IMR-90 (cell line): ENCODE measurements around the gene KLK8. TPM values are rescaled to one million over a fixed set of nuclear protein-coding genes. Genes with fewer than 3 reads are reported as not detected.

Experiments
- ATAC-seq: fragments of 200-7000 bp; cut with Tn5 transposase; 2 replicates; pipeline ENCODE4 v1.9.1; 2020; ENCODE audit warnings: low read depth, mild to moderate bottlenecking, moderate library complexity
- BruUV-seq: library from RNA; stranded (reverse); fragments of 400-500 nt; replicated peaks from 2 replicates; lab custom pipeline; 2021; lab: Mats Ljungman, UMichigan
- CTCF ChIA-PET: fragments of 300-600 bp; formaldehyde crosslinking; extraction: SDS; loops from one replicate; lab custom pipeline; 2021; ENCODE audit warnings: antibody characterized with exemption; lab: Yijun Ruan, JAX
- POLR2A ChIA-PET: fragments of 300-600 bp; sonication (Branson Sonifier 250); formaldehyde crosslinking; loops from one replicate; lab custom pipeline; 2022; ENCODE audit warnings: antibody characterized with exemption; ENCODE audit not compliant: unreplicated experiment; lab: Charles Lee
- DNase-seq: peaks from one replicate; pipeline ENCODE4 v3.0.0; 2013
- H2AFZ ChIP-seq: replicated peaks from 2 replicates; pipeline ENCODE3; 2013; ENCODE audit warnings: low read length, mild to moderate bottlenecking; ENCODE audit not compliant: poor library complexity
- H2AK5ac ChIP-seq: 2 replicates; pipeline ENCODE4 v1.6.1; 2013; ENCODE audit warnings: low read depth, low read length, inconsistent platforms
- H2AK9ac ChIP-seq: replicated peaks from 2 replicates; pipeline ENCODE3; 2013; ENCODE audit warnings: mild to moderate bottlenecking, low read depth, low read length, moderate library complexity; ENCODE audit not compliant: poor library complexity
- H2BK120ac ChIP-seq: 2 replicates; pipeline ENCODE4 v1.6.1; 2013; ENCODE audit warnings: low read depth, low read length, inconsistent platforms
- H2BK15ac ChIP-seq: 3 replicates; pipeline ENCODE4 v1.6.1; 2013; ENCODE audit warnings: low read depth, low read length, inconsistent platforms
- H2BK20ac ChIP-seq: 2 replicates; pipeline ENCODE4 v1.6.1; 2013; ENCODE audit warnings: low read depth, mild to moderate bottlenecking, inconsistent platforms, low read length, moderate library complexity
- H2BK5ac ChIP-seq: 2 replicates; pipeline ENCODE4 v1.6.1; 2013; ENCODE audit warnings: mild to moderate bottlenecking, low read depth, low read length, inconsistent platforms; ENCODE audit not compliant: poor library complexity, severe bottlenecking
- H3K14ac ChIP-seq: replicated peaks from 2 replicates; pipeline ENCODE4 v1.6.1; 2013; ENCODE audit warnings: low read depth, low read length, inconsistent platforms
- H3K18ac ChIP-seq: 2 replicates; pipeline ENCODE4 v1.6.1; 2013; ENCODE audit warnings: low read depth, low read length, control low read depth
- H3K23ac ChIP-seq: 2 replicates; pipeline ENCODE4 v1.6.1; 2013; ENCODE audit warnings: low read depth, low read length, inconsistent platforms
- H3K27ac ChIP-seq: 2 replicates; pipeline ENCODE4 v1.5.1; 2013; ENCODE audit warnings: mild to moderate bottlenecking, control low read depth, low read length; ENCODE audit not compliant: insufficient read depth
- H3K27me3 ChIP-seq: 2 replicates; pipeline ENCODE4 v1.6.1; 2013; ENCODE audit warnings: low read length; ENCODE audit not compliant: control insufficient read depth, insufficient read depth
- H3K36me3 ChIP-seq: 2 replicates; pipeline ENCODE4 v1.6.1; 2013; ENCODE audit warnings: low read length, mixed read lengths; ENCODE audit not compliant: control insufficient read depth, insufficient read depth
- H3K4ac ChIP-seq: 2 replicates; pipeline ENCODE4 v1.6.1; 2013; ENCODE audit warnings: low read depth, low read length, inconsistent platforms
- H3K4me1 ChIP-seq: 2 replicates; pipeline ENCODE4 v1.6.1; 2013; ENCODE audit warnings: low read length, mixed read lengths; ENCODE audit not compliant: control insufficient read depth, insufficient read depth
- H3K4me2 ChIP-seq: 2 replicates; pipeline ENCODE4 v1.6.1; 2013; ENCODE audit warnings: low read depth, mild to moderate bottlenecking, control low read depth, low read length, moderate library complexity
- H3K4me3 ChIP-seq: 2 replicates; pipeline ENCODE4 v1.5.1; 2013; ENCODE audit warnings: low read depth, mild to moderate bottlenecking, control low read depth, low read length, moderate library complexity; ENCODE audit not compliant: insufficient read depth
- H3K56ac ChIP-seq: 2 replicates; pipeline ENCODE4 v1.6.1; 2013; ENCODE audit warnings: low read length, inconsistent platforms; ENCODE audit not compliant: insufficient read depth; ENCODE audit errors: extremely low read depth
- H3K79me1 ChIP-seq, 2 experiments: 2 replicates each; pipeline ENCODE4 v1.6.1; 2013; ENCODE audit warnings: low read length in 2 of 2, inconsistent platforms in 1 of 2, low read depth in 1 of 2
- H3K9ac ChIP-seq: 2 replicates; pipeline ENCODE4 v1.6.1; 2013; ENCODE audit warnings: low read depth, low read length, control low read depth
- H3K9me1 ChIP-seq: 2 replicates; pipeline ENCODE4 v1.6.1; 2013; ENCODE audit warnings: low read length, inconsistent platforms; ENCODE audit not compliant: insufficient read depth
- H3K9me3 ChIP-seq: 2 replicates; pipeline ENCODE4 v1.6.1; 2013; ENCODE audit warnings: low read length; ENCODE audit not compliant: control insufficient read depth, insufficient read depth
- H4K20me1 ChIP-seq: 2 replicates; pipeline ENCODE4 v1.6.1; 2013; ENCODE audit warnings: low read length, inconsistent platforms; ENCODE audit not compliant: insufficient read depth
- H4K5ac ChIP-seq: 2 replicates; pipeline ENCODE4 v1.6.1; 2013; ENCODE audit warnings: mild to moderate bottlenecking, low read depth, low read length, control low read depth
- H4K8ac ChIP-seq, 2 experiments: 2 replicates each; pipeline ENCODE4 v1.6.1; 2013; ENCODE audit warnings: low read depth in 2 of 2, low read length in 2 of 2, control low read depth in 1 of 2, inconsistent platforms in 1 of 2
- H4K91ac ChIP-seq: 2 replicates; pipeline ENCODE4 v1.6.1; 2013; ENCODE audit warnings: low read depth, low read length, inconsistent platforms; ENCODE audit not compliant: insufficient read depth
- BHLHE40 ChIP-seq: fragments of 150-350 bp; IDR thresholded peaks from 2 replicates; pipeline ENCODE4 v1.6.1; 2016; ENCODE audit warnings: mild to moderate bottlenecking, low read depth, low read length
- CEBPB ChIP-seq: IDR thresholded peaks from 2 replicates; pipeline ENCODE4 v1.6.1; 2012; ENCODE audit warnings: low read depth, low read length, improper control_type of control experiment
- CHD1 ChIP-seq: IDR thresholded peaks from 2 replicates; pipeline ENCODE4 v1.6.1; 2012; ENCODE audit warnings: low read depth, low read length, improper control_type of control experiment
- CTCF ChIP-seq: conservative IDR thresholded peaks from 2 replicates; pipeline ENCODE4 v1.5.1; 2012; ENCODE audit warnings: mild to moderate bottlenecking, low read depth, low read length, improper control_type of control experiment
- FOS ChIP-seq: fragments of 150-350 bp; IDR thresholded peaks from 2 replicates; pipeline ENCODE4 v1.6.1; 2016; ENCODE audit warnings: low read depth, low read length
- MAFK ChIP-seq: IDR thresholded peaks from 2 replicates; pipeline ENCODE4 v1.6.1; 2012; ENCODE audit warnings: low read depth, low read length, improper control_type of control experiment
- MAZ ChIP-seq: IDR thresholded peaks from 2 replicates; pipeline ENCODE4 v1.6.1; 2012; ENCODE audit warnings: low read depth, mild to moderate bottlenecking, low read length, improper control_type of control experiment, moderate library complexity, borderline replicate concordance
- MXI1 ChIP-seq: IDR thresholded peaks from 2 replicates; pipeline ENCODE4 v1.6.1; 2012; ENCODE audit warnings: low read depth, mild to moderate bottlenecking, low read length, moderate library complexity, borderline replicate concordance
- NFE2L2 ChIP-seq: fragments of 150-350 bp; IDR thresholded peaks from 2 replicates; pipeline ENCODE4 v1.6.1; 2016; ENCODE audit warnings: low read depth, mild to moderate bottlenecking, low read length
- POLR2A ChIP-seq: IDR thresholded peaks from 2 replicates; pipeline ENCODE4 v1.6.1; 2012; ENCODE audit warnings: mild to moderate bottlenecking, low read depth, low read length
- RAD21 ChIP-seq: IDR thresholded peaks from 2 replicates; pipeline ENCODE4 v1.6.1; 2012; ENCODE audit warnings: low read length, improper control_type of control experiment
- RCOR1 ChIP-seq: IDR thresholded peaks from 2 replicates; pipeline ENCODE4 v1.6.1; 2012; ENCODE audit warnings: mild to moderate bottlenecking, low read length, improper control_type of control experiment; ENCODE audit not compliant: insufficient replicate concordance
- RFX5 ChIP-seq: IDR thresholded peaks from 2 replicates; pipeline ENCODE4 v1.8.0; 2012; ENCODE audit warnings: low read depth, mild to moderate bottlenecking, low read length, moderate library complexity
- SMC3 ChIP-seq: fragments of 150-350 bp; IDR thresholded peaks from 2 replicates; pipeline ENCODE4 v1.6.1; 2016; ENCODE audit warnings: low read depth, mild to moderate bottlenecking, antibody characterized with exemption, low read length, moderate library complexity
- WGBS, 2 experiments: methylation state at CpG; one replicate each; pipeline versions ENCODE4 v1.1.5 to v1.1.7; 2013; ENCODE audit warnings: missing lambda C conversion rate in 2 of 2; ENCODE audit not compliant: insufficient read length in 1 of 2; ENCODE audit errors: extremely low coverage in 2 of 2; 5-methylcytosine and 5-hydroxymethylcytosine counted together
- dilution Hi-C: fragments of 300-500 bp; cut with HindIII; formaldehyde crosslinking; loops from one replicate; pipeline ENCODE4 v1.14.3; 2018; ENCODE audit warnings: low sequenced_read_pairs; ENCODE audit not compliant: unreplicated experiment
- in situ Hi-C: fragments of 300-500 bp; cut with MboI; formaldehyde crosslinking; loops from 3 replicates; pipeline ENCODE4 v1.14.3; 2019; ENCODE audit warnings: low sequenced_read_pairs, inconsistent platforms, mixed read lengths
- intact Hi-C: fragments of 100-400 bp; cut with micrococcal nuclease; formaldehyde crosslinking; loops from 2 replicates; pipeline ENCODE4 v1.10.0; 2022
- polyA plus RNA-seq, 3 experiments: library from polyadenylated mRNA; depleted of rRNA; stranded (reverse); fragments of >200 nt; gene quantifications; 2 replicates each; pipeline ENCODE4 v1.2.3, GENCODE V29; 2012; ENCODE audit warnings: low replicate concordance in 1 of 3
- total RNA-seq: library from RNA; depleted of rRNA; stranded (reverse); fragments of >200 nt; gene quantifications from 2 replicates; pipeline ENCODE4 v1.2.3, GENCODE V29; 2012
- TF ChIP-seq, protein P1 (sequence below): fragments of 150-350 bp; IDR thresholded peaks from 2 replicates; pipeline ENCODE4 v1.6.1; 2016; ENCODE audit warnings: low read depth, mild to moderate bottlenecking, low read length, moderate library complexity, borderline replicate concordance
- TF ChIP-seq, protein P2 (sequence below): fragments of 150-350 bp; IDR thresholded peaks from 2 replicates; pipeline ENCODE4 v1.6.1; 2017; ENCODE audit warnings: mild to moderate bottlenecking, antibody characterized with exemption, low read length, low read depth

The KLK8 gene
- total and polyA plus RNA-seq, 2 of the 4 experiments (the other 2 are of a cell fraction), result not detected

GRCh38 chr19:51014242-51014641, 12.8 kb upstream of the KLK8 start:
- ATAC-seq (no peak), DNase-seq (no peak)
- WGBS, 2 experiments, result no CpG with 5 or more reads among the region's 6 CpGs
- H3K4me3 ChIP-seq, result no peak overlapping the region
- H3K27ac ChIP-seq, result no peak overlapping the region
- no peak overlapping the region for H2BK120ac ChIP-seq
- no TSS peak for BruUV-seq
- H3K23ac ChIP-seq, result no peak overlapping the region
- H3K4ac ChIP-seq, result no peak overlapping the region
- H3K79me1 ChIP-seq, result no peaks in the 10 kb centered on the region
- no peaks in the 10 kb centered on the region for H4K20me1 ChIP-seq
- H3K9me3 ChIP-seq, result peaks cover 2% of the 10 kb centered on the region; the same call in 1 of the 2 replicates
- no peak overlapping the region for H3K4me2 ChIP-seq
- no peak overlapping the region for H2BK20ac ChIP-seq
- H3K9me1 ChIP-seq, result no peaks in the 10 kb centered on the region
- no peak overlapping the region for H3K18ac ChIP-seq
- H2AFZ ChIP-seq, result no peak overlapping the region
- no peak overlapping the region for H3K14ac ChIP-seq
- no peak overlapping the region for H4K8ac ChIP-seq
- no peaks in the 10 kb centered on the region for H3K36me3 ChIP-seq
- no peak overlapping the region for H4K91ac ChIP-seq
- H2AK9ac ChIP-seq, result no peak overlapping the region
- no peak overlapping the region for H2AK5ac ChIP-seq
- no peak overlapping the region for H3K56ac ChIP-seq
- dilution Hi-C loops, result no loop called here
- in situ Hi-C loops, result no loop called here
- H2BK15ac ChIP-seq, result no peak overlapping the region
- H3K27me3 ChIP-seq, result peaks cover 12% of the 10 kb centered on the region
- ChIA-PET POLR2A (no interaction called here), CTCF (no interaction called here)
- TF ChIP-seq SMC3 (no peak), BHLHE40 (no peak), CTCF (no peak), NFE2L2 (no peak), RFX5 (no peak), RCOR1 (no peak), RAD21 (no peak), MXI1 (no peak), MAFK (no peak), MAZ (no peak), FOS (no peak), POLR2A (no peak), CHD1 (no peak), CEBPB (no peak)
- TF ChIP-seq, protein P1, sequence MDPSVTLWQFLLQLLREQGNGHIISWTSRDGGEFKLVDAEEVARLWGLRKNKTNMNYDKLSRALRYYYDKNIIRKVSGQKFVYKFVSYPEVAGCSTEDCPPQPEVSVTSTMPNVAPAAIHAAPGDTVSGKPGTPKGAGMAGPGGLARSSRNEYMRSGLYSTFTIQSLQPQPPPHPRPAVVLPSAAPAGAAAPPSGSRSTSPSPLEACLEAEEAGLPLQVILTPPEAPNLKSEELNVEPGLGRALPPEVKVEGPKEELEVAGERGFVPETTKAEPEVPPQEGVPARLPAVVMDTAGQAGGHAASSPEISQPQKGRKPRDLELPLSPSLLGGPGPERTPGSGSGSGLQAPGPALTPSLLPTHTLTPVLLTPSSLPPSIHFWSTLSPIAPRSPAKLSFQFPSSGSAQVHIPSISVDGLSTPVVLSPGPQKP, result no peak
- TF ChIP-seq, protein P2, sequence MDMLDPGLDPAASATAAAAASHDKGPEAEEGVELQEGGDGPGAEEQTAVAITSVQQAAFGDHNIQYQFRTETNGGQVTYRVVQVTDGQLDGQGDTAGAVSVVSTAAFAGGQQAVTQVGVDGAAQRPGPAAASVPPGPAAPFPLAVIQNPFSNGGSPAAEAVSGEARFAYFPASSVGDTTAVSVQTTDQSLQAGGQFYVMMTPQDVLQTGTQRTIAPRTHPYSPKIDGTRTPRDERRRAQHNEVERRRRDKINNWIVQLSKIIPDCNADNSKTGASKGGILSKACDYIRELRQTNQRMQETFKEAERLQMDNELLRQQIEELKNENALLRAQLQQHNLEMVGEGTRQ, result no peak
- H4K5ac ChIP-seq, result no peak overlapping the region
- intact Hi-C loops, result loop anchor here (10.0 kb wide), 1 partner anchor 659 kb away; no protein-coding TSS in a partner anchor
- H2BK5ac ChIP-seq, result no peak overlapping the region
- no peaks in the 10 kb centered on the region for H3K4me1 ChIP-seq
- no peak overlapping the region for H3K9ac ChIP-seq
